Activated CD8-positive, alpha-beta memory T cell treated with anti-CD3 and anti-CD28 coated beads, Interleukin-2, amount 50 U/mL, for 24 hours (primary cell): ENCODE measurements around the gene CGNL1.

Experiments
- DNase-seq: peaks from one replicate; pipeline ENCODE4 v3.0.0-alpha.2; 2020; ENCODE audit errors: extremely low read depth

Gene CGNL1

GRCh38 chr15:57548835-57549234, 172.5 kb downstream of the CGNL1 start:
- no peak for DNase-seq

- no peak for DNase-seq
Measured at GRCh38 chr15:57549935-57550334, 173.6 kb downstream of the CGNL1 start.

- no peak for DNase-seq
Measured at GRCh38 chr15:57550640-57551039, 174.3 kb downstream of the CGNL1 start.

GRCh38 chr15:57551715-57552677, 175.7 kb downstream of the CGNL1 start:
- no peak for DNase-seq

GRCh38 chr15:57552678-57553334, 176.5 kb downstream of the CGNL1 start:
- DNase-seq: no peak

GRCh38 chr15:57553526-57553925, 177.2 kb downstream of the CGNL1 start:
- DNase-seq: no peak

GRCh38 chr15:57554063-57554811, 177.9 kb downstream of the CGNL1 start:
- no peak for DNase-seq

GRCh38 chr15:57554812-57555179, 178.5 kb downstream of the CGNL1 start:
- no peak for DNase-seq

- no peak for DNase-seq
Measured at GRCh38 chr15:57555270-57555669, 179.0 kb downstream of the CGNL1 start.

GRCh38 chr15:57556040-57556439, 179.7 kb downstream of the CGNL1 start:
- DNase-seq: no peak

- no peak for DNase-seq
Measured at GRCh38 chr15:57557267-57557666, 181.0 kb downstream of the CGNL1 start.

GRCh38 chr15:57557810-57558209, 181.5 kb downstream of the CGNL1 start:
- no peak for DNase-seq

- peak; percentile 33 for DNase-seq
Measured at GRCh38 chr15:57559875-57560274, 183.6 kb downstream of the CGNL1 start.

GRCh38 chr15:57561041-57561711, 184.9 kb downstream of the CGNL1 start:
- DNase-seq: peak; percentile 21

GRCh38 chr15:57562196-57562769, 186.0 kb downstream of the CGNL1 start:
- no peak for DNase-seq

- DNase-seq: no peak
Measured at GRCh38 chr15:57563416-57563815, 187.1 kb downstream of the CGNL1 start.

- DNase-seq: no peak
Measured at GRCh38 chr15:57565311-57565710, 189.0 kb downstream of the CGNL1 start.

- no peak for DNase-seq
Measured at GRCh38 chr15:57566834-57567233, 190.5 kb downstream of the CGNL1 start.

- no peak for DNase-seq
Measured at GRCh38 chr15:57567891-57568290, 191.6 kb downstream of the CGNL1 start.

- DNase-seq: no peak
Measured at GRCh38 chr15:57568299-57568698, 192.0 kb downstream of the CGNL1 start.

GRCh38 chr15:57570340-57570739, 194.0 kb downstream of the CGNL1 start:
- no peak for DNase-seq
